H9 (cell line): Measurements from ENCODE around the gene AMOTL1. TPM values are rescaled to one million over a fixed set of nuclear protein-coding genes. Genes with fewer than 3 reads are reported as not detected.

Experiments used
- DNase-seq: peaks from one replicate; pipeline ENCODE4 v3.0.0-alpha.2; 2017
- H2AFZ ChIP-seq: one replicate; pipeline ENCODE4 v1.6.1; 2013; ENCODE audit warnings: mild to moderate bottlenecking, low read length, control low read depth, moderate library complexity
- H2AK5ac ChIP-seq: 2 replicates; pipeline ENCODE4 v1.6.1; 2013; ENCODE audit warnings: low read length, control low read depth, mixed read lengths; ENCODE audit not compliant: insufficient read length
- H2BK120ac ChIP-seq: one replicate; pipeline ENCODE4 v1.6.1; 2013; ENCODE audit warnings: low read depth, mild to moderate bottlenecking, low read length, control low read depth, inconsistent platforms; ENCODE audit not compliant: poor library complexity, severe bottlenecking
- H2BK12ac ChIP-seq: 2 replicates; pipeline ENCODE4 v1.6.1; 2013; ENCODE audit warnings: low read length, control low read depth, mixed read lengths, low read depth; ENCODE audit not compliant: insufficient read length
- H2BK15ac ChIP-seq: 2 replicates; pipeline ENCODE4 v1.6.1; 2013; ENCODE audit warnings: low read depth, low read length, control low read depth
- H2BK20ac ChIP-seq: one replicate; pipeline ENCODE4 v1.6.1; 2013; ENCODE audit warnings: low read depth, mild to moderate bottlenecking, low read length, control low read depth, inconsistent platforms; ENCODE audit not compliant: poor library complexity, severe bottlenecking
- H2BK5ac ChIP-seq: 2 replicates; pipeline ENCODE4 v1.6.1; 2013; ENCODE audit warnings: low read length, control low read depth, mixed read lengths; ENCODE audit not compliant: insufficient read length
- H3K14ac ChIP-seq: 2 replicates; pipeline ENCODE4 v1.6.1; 2013; ENCODE audit warnings: low read length, control low read depth; ENCODE audit not compliant: insufficient read depth
- H3K18ac ChIP-seq: 2 replicates; pipeline ENCODE4 v1.6.1; 2013; ENCODE audit warnings: low read depth, mild to moderate bottlenecking, mixed read lengths, low read length, control low read depth; ENCODE audit not compliant: insufficient read length
- H3K23ac ChIP-seq: 2 replicates; pipeline ENCODE4 v1.6.1; 2013; ENCODE audit warnings: low read length, control low read depth, mixed read lengths, low read depth; ENCODE audit not compliant: insufficient read length
- H3K23me2 ChIP-seq: 2 replicates; pipeline ENCODE4 v1.6.1; 2013; ENCODE audit warnings: low read depth, mild to moderate bottlenecking, mixed read lengths, low read length, control low read depth; ENCODE audit not compliant: insufficient read length, poor library complexity, severe bottlenecking
- H3K27ac ChIP-seq: 2 replicates; pipeline ENCODE4 v1.5.1; 2013; ENCODE audit warnings: low read length, control low read depth, mixed read lengths, low read depth; ENCODE audit not compliant: insufficient read length
- H3K27me3 ChIP-seq: 2 replicates; pipeline ENCODE4 v1.6.1; 2013; ENCODE audit warnings: low read length, control low read depth, inconsistent platforms; ENCODE audit not compliant: insufficient read depth
- H3K4ac ChIP-seq: 2 replicates; pipeline ENCODE4 v1.6.1; 2013; ENCODE audit warnings: low read depth, mild to moderate bottlenecking, control low read depth, inconsistent platforms, low read length, moderate library complexity
- H3K4me1 ChIP-seq: 2 replicates; pipeline ENCODE4 v1.6.1; 2013; ENCODE audit warnings: low read length, control low read depth, inconsistent platforms; ENCODE audit not compliant: insufficient read depth
- H3K4me2 ChIP-seq: 2 replicates; pipeline ENCODE4 v1.6.1; 2013; ENCODE audit warnings: low read length, control low read depth, mixed read lengths; ENCODE audit not compliant: insufficient read length, insufficient read depth
- H3K56ac ChIP-seq: 2 replicates; pipeline ENCODE4 v1.6.1; 2013; ENCODE audit warnings: low read depth, mild to moderate bottlenecking, mixed read lengths, low read length, control low read depth; ENCODE audit not compliant: insufficient read length
- H3K79me1 ChIP-seq: 2 replicates; pipeline ENCODE4 v1.6.1; 2013; ENCODE audit warnings: low read depth, mild to moderate bottlenecking, moderate library complexity, low read length, control low read depth, inconsistent platforms; ENCODE audit not compliant: insufficient read depth, poor library complexity, severe bottlenecking
- H3K79me2 ChIP-seq: 2 replicates; pipeline ENCODE4 v1.6.1; 2013; ENCODE audit warnings: low read length, control low read depth, inconsistent platforms; ENCODE audit not compliant: insufficient read depth
- H3K9ac ChIP-seq: 2 replicates; pipeline ENCODE4 v1.6.1; 2013; ENCODE audit warnings: low read length, control low read depth, mixed read lengths; ENCODE audit not compliant: insufficient read length; ENCODE audit errors: extremely low read depth
- H3K9me3 ChIP-seq: one replicate; pipeline ENCODE4 v1.6.1; 2013; ENCODE audit warnings: low read depth, low read length, inconsistent platforms; ENCODE audit not compliant: control insufficient read depth
- H3T11ph ChIP-seq: one replicate; pipeline ENCODE4 v1.6.1; 2013; ENCODE audit warnings: mild to moderate bottlenecking, low read length, control low read depth, inconsistent platforms
- H4K20me1 ChIP-seq: one replicate; pipeline ENCODE4 v1.6.1; 2013; ENCODE audit not compliant: control insufficient read depth, insufficient read length, insufficient read depth
- H4K5ac ChIP-seq: 2 replicates; pipeline ENCODE4 v1.6.1; 2013; ENCODE audit warnings: low read depth, mild to moderate bottlenecking, mixed read lengths, low read length, control low read depth; ENCODE audit not compliant: insufficient read length
- H4K8ac ChIP-seq: replicated peaks from 2 replicates; pipeline ENCODE4 v1.6.1; 2013; ENCODE audit warnings: low read length, control low read depth, mixed read lengths, low read depth; ENCODE audit not compliant: insufficient read length
- H4K91ac ChIP-seq: 2 replicates; pipeline ENCODE4 v1.6.1; 2013; ENCODE audit warnings: low read depth, mild to moderate bottlenecking, moderate library complexity, mixed read lengths, low read length, control low read depth; ENCODE audit not compliant: insufficient read length
- H3K27ac Mint-ChIP-seq, 3 experiments: 2 replicates in 2 of 3; 3 replicates in 1 of 3; pipeline ENCODE4 v1.8.0; 2020 to 2021; ENCODE audit warnings: mixed read lengths in 3 of 3, mild to moderate bottlenecking in 1 of 3, moderate library complexity in 1 of 3
- H3K27me3 Mint-ChIP-seq: 2 replicates; pipeline ENCODE4 v1.8.0; 2021; ENCODE audit warnings: low read depth, mild to moderate bottlenecking, moderate library complexity, mixed read lengths
- H3K36me3 Mint-ChIP-seq, 3 experiments: 2 replicates in 2 of 3; 3 replicates in 1 of 3; pipeline ENCODE4 v1.8.0; 2020 to 2021; ENCODE audit warnings: low read depth in 3 of 3, mixed read lengths in 3 of 3; ENCODE audit not compliant: insufficient read depth in 1 of 3
- H3K4me1 Mint-ChIP-seq, 2 experiments: 2 replicates each; pipeline ENCODE4 v1.8.0; 2020; ENCODE audit warnings: mixed read lengths in 2 of 2
- H3K4me3 Mint-ChIP-seq, 2 experiments: 2 replicates in 1 of 2; 3 replicates in 1 of 2; pipeline ENCODE4 v1.8.0; 2020 to 2021; ENCODE audit warnings: mild to moderate bottlenecking in 2 of 2, mixed read lengths in 2 of 2, moderate library complexity in 1 of 2
- H3K9me3 Mint-ChIP-seq, 2 experiments: 2 replicates in 1 of 2; 3 replicates in 1 of 2; pipeline ENCODE4 v1.8.0; 2020; ENCODE audit warnings: mild to moderate bottlenecking in 2 of 2, mixed read lengths in 2 of 2, moderate library complexity in 1 of 2
- CTCF ChIP-seq: fragments of 200-600 bp; sonication (generic); conservative IDR thresholded peaks from 3 replicates; pipeline ENCODE4 v1.8.0; 2021; ENCODE audit warnings: antibody characterized with exemption, mild to moderate bottlenecking
- WGBS: extraction: QIAGEN DNeasy Blood & Tissue Kit; methylation state at CpG from one replicate; pipeline ENCODE4 v1.1.7; 2013; ENCODE audit warnings: missing lambda C conversion rate, low lambda C conversion rate, mixed read lengths; ENCODE audit not compliant: insufficient read length; ENCODE audit errors: extremely low coverage; 5-methylcytosine and 5-hydroxymethylcytosine counted together
- total RNA-seq: library from RNA; stranded (reverse); gene quantifications from 2 replicates; pipeline ENCODE4 v1.2.1, GENCODE V29; 2021

AMOTL1 gene
- total RNA-seq, 1 experiment from 2014 or later, result 18.5 TPM

GRCh38 chr11:94801866-94802460 is 33.8 kb downstream of the AMOTL1 start:
- Histone ChIP-seq H3K23me2 (no peaks in the 10 kb centered on the region), H4K20me1 (no peaks in the 10 kb centered on the region), H4K91ac (no peak overlapping the region), H3K4ac (no peak overlapping the region), H2BK5ac (no peak overlapping the region), H3K9me3 (no peaks in the 10 kb centered on the region), H4K5ac (no peak overlapping the region), H4K8ac (no peak overlapping the region), H2AK5ac (no peak overlapping the region), H3K79me1 (peaks cover 3% of the 10 kb centered on the region), H3K79me2 (no peaks in the 10 kb centered on the region), H3K4me1 (no peaks in the 10 kb centered on the region), H2BK20ac (no peak overlapping the region), H3K9ac (no peak overlapping the region), H2BK12ac (no peak overlapping the region), H2BK120ac (no peak overlapping the region), H2AFZ (no peak overlapping the region), H3K14ac (no peak overlapping the region), H3K4me2 (no peak overlapping the region), H3T11ph (no peak overlapping the region), H3K27me3 (no peaks in the 10 kb centered on the region), H3K27ac (no peak overlapping the region), H3K56ac (no peak overlapping the region), H3K23ac (no peak overlapping the region), H2BK15ac (no peak overlapping the region), H3K18ac (no peak overlapping the region)
- H3K4me1 Mint-ChIP-seq, result no peaks in the 10 kb centered on the region
- H3K9me3 Mint-ChIP-seq, result no peaks in the 10 kb centered on the region
- H3K4me3 Mint-ChIP-seq, result no peak overlapping the region
- peak overlapping the region in 1 of 3 experiments; percentile 6; a peak in 1 of 7 replicates for H3K27ac Mint-ChIP-seq
- DNase-seq, result no peak
- no peaks in the 10 kb centered on the region for H3K27me3 Mint-ChIP-seq
- TF ChIP-seq CTCF, result no peak
- no CpG with 5 or more reads among the region's 4 CpGs for WGBS
- peaks cover 13 to 34% (median 26%) of the 10 kb centered on the region in 3 experiments for H3K36me3 Mint-ChIP-seq
